ENCODE measurements around the gene CERCAM. TPM values are rescaled to one million over a fixed set of nuclear protein-coding genes. Genes with fewer than 3 reads are reported as not detected.
A peak's percentile ranks its signal among the peaks of the same experiment; 100 is the strongest.

Gene CERCAM
- total RNA-seq, 4 donors from 2014 or later, result 2.2 to 18.3 (median 6.2) TPM

GRCh38 chr9:128375865-128376264 is 44.8 kb upstream of the CERCAM start:
- no peaks in the 10 kb centered on the region for H3K27me3 ChIP-seq
- no peaks in the 10 kb centered on the region for H3K9me3 ChIP-seq
- no peak for DNase-seq
- TF ChIP-seq CTCF (IDR thresholded peaks at IDR 0.05) (no peak), POLR2A (IDR thresholded peaks at IDR 0.05) (no peak)
- peaks cover 6 to 38% (median 23%) of the 10 kb centered on the region in 3 donors for H3K4me1 ChIP-seq
- H3K27ac ChIP-seq, result no peak overlapping the region
- peaks cover 6 to 72% (median 10%) of the 10 kb centered on the region in 3 donors for H3K36me3 ChIP-seq
- intact Hi-C loops (cut with DNase I), result no loop called here
- 42 to 50% methylated on average over 5 of the region's 5 CpGs for WGBS, 2 donors
- no peak overlapping the region for H3K4me3 ChIP-seq

GRCh38 chr9:128382261-128382660 is 38.4 kb upstream of the CERCAM start:
- H3K36me3 ChIP-seq, result peaks cover 6 to 96% (median 29%) of the 10 kb centered on the region in 3 donors
- no peaks in the 10 kb centered on the region for H3K27me3 ChIP-seq
- H3K27ac ChIP-seq, result peak overlapping the region in 3 of 4 donors; percentile 22 to 63 (median 42)
- peaks cover 0 to 29% (median 0%) of the 10 kb centered on the region in 3 donors for H3K4me1 ChIP-seq
- no peak overlapping the region for H3K4me3 ChIP-seq
- H3K9me3 ChIP-seq, result no peaks in the 10 kb centered on the region
- intact Hi-C loops (cut with DNase I), result no loop called here
- WGBS, 2 donors, result 84 to 85% methylated on average over 4 to 5 of the region's 6 CpGs
- no peak for DNase-seq
- TF ChIP-seq POLR2A (IDR thresholded peaks at IDR 0.05), result no peak
- TF ChIP-seq CTCF (IDR thresholded peaks at IDR 0.05), result no peak

DNA sequence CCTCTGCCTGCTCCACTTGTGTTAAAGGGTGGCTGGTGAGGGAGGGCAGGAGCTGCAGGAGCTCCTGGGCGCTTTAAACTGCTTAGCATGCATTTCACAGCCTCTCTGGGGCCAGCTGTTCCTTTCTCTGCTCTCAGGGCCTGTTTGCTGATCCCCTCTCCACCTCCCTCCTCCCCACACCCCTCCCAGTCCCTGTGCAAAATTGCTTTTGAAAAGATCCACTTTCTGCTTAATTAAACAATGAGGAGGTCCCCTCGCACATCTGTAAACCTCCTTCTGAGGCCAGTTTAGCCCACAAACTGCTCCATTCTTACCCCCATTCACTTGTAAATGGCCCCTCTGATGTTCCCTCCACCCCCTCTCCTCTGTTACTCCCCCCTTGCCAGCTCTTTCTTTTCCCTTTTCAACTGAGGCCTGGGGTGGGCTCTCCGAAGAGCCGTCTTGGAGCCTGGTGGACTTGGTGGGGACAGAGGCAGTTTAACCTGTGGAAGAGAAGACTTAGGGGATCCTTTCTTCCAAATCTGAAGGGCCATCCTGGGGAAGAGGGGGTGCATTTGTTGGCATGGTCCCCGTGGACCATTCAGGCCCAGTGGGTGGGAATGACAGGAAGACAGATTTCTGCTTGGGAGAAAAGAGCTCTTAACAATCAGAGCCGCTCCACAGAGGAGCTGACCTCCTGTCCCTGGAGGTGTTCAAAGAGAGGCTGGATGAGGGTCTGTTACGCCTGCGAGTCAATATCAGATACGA is 37.5 kb upstream of the CERCAM start:
- no peak for TF ChIP-seq CTCF (IDR thresholded peaks at IDR 0.05)
- no peak for TF ChIP-seq POLR2A (IDR thresholded peaks at IDR 0.05)
- no peak for DNase-seq
- no peaks in the 10 kb centered on the region for H3K27me3 ChIP-seq
- intact Hi-C loops (cut with DNase I), result no loop called here
- no peaks in the 10 kb centered on the region for H3K9me3 ChIP-seq
- peaks cover 12 to 100% (median 32%) of the 10 kb centered on the region in 3 donors for H3K36me3 ChIP-seq
- no peak overlapping the region for H3K4me3 ChIP-seq
- H3K27ac ChIP-seq, result peak overlapping the region in 1 of 4 donors; percentile 42
- H3K4me1 ChIP-seq, result peaks cover 0 to 29% (median 0%) of the 10 kb centered on the region in 3 donors
- 85 to 93% methylated on average over 5 to 9 of the region's 9 CpGs for WGBS, 2 donors

- 85 to 95% methylated on average over 3 to 6 of the region's 8 CpGs for WGBS, 2 donors
Measured at GRCh38 chr9:128383791-128384190, 36.9 kb upstream of the CERCAM start.

More at GRCh38 chr9:128383791-128384190, 36.9 kb upstream of the CERCAM start:
- Histone ChIP-seq H3K9me3 (no peaks in the 10 kb centered on the region), H3K27ac (no peak overlapping the region), H3K4me3 (no peak overlapping the region), H3K27me3 (no peaks in the 10 kb centered on the region), H3K36me3 (peaks cover 18 to 100% (median 35%) of the 10 kb centered on the region in 3 donors), H3K4me1 (peaks cover 0 to 29% (median 0%) of the 10 kb centered on the region in 3 donors)
- intact Hi-C loops (cut with DNase I), result no loop called here
- no peak for DNase-seq
- TF ChIP-seq CTCF (IDR thresholded peaks at IDR 0.05) (no peak), POLR2A (IDR thresholded peaks at IDR 0.05) (no peak)

Data from esophagus squamous epithelium (tissue), 5 donors.